Measurements from ENCODE around the gene THSD7A.

The THSD7A gene

DNA sequence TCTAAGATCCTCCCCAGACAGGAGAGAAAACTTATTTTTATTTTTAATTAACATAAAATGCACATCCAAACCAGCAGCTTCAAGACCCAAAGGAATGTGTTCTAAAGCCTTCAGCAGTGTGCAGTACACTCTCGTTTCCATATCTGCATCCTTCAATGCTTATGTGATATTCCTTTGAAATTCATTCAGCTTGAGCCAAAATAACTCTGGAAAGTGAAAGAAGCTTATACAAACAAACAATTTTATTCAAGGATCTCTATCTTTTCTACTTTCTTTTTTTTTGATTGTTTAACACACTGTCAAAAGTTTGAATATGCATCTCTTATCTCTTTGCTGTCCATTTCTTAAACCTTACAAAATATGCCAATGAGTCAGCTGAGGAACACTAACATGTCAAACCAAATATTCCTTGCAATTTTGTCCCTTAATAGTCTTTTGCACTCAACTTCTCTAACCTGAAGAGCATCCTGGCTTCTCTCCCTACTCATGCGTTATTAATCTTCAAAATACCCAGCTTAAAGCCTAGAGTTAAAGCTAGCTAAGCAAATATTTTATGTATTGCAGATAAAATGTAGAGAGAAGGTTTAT, 124.3 kb downstream of the THSD7A start:
- H3K27ac ChIP-seq, result peak overlapping the region; percentile 35
- no peak for TF ChIP-seq ZFX (IDR thresholded peaks at IDR 0.05; ENCODE audit: borderline replicate concordance)

DNA sequence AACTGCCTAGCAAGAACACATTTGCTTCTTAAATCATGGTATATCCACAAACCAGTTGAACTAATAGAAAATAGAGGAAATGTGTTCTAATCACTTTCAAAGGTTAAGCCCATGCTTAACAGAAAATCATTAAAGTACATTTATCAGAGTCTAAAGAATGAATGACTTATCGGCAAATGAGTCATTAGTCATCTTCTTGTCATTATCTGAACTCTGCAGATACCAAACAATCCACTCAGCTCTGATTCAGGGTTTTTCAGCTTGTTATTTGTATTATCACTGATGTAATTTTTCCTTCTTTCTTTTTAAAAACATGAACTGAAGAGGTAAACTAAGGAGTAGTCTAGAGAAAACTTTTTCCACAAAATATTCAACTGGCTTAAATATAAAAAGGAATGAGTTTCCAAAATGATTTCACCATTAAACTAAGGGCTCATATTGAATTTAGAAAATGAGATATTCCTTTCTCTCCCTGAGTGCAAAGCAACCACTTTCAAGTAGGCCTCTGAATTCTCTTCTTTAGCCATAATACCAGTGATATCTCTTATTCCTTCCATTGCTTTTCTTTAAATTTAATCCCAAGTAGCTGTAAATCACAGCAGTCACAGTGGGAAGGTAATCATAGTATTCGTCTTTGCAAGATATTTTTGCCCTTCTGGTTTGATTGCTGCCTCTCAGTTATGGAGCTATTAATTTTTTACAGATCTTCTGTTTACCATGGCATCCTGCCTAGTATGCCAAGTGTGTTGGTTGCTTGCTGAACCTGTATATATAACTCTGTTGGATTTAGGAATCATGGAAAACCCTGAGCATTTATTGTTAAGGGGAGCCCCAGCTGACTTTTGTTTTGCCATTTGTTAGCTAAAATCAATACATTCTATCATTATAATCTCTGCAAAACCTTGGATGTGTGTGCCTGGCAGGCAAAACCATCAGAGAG, 125.1 kb downstream of the THSD7A start:
- peak overlapping the region; percentile 35 for H3K27ac ChIP-seq
- no peak for TF ChIP-seq ZFX (IDR thresholded peaks at IDR 0.05; ENCODE audit: borderline replicate concordance)
- no peak for TF ChIP-seq CTCF (IDR thresholded peaks at IDR 0.05)

- TF ChIP-seq ZFX (IDR thresholded peaks at IDR 0.05; ENCODE audit: borderline replicate concordance) (no peak), CTCF (IDR thresholded peaks at IDR 0.05) (no peak)
Measured at GRCh38 chr7:11703829-11704228, 128.2 kb downstream of the THSD7A start.

DNA sequence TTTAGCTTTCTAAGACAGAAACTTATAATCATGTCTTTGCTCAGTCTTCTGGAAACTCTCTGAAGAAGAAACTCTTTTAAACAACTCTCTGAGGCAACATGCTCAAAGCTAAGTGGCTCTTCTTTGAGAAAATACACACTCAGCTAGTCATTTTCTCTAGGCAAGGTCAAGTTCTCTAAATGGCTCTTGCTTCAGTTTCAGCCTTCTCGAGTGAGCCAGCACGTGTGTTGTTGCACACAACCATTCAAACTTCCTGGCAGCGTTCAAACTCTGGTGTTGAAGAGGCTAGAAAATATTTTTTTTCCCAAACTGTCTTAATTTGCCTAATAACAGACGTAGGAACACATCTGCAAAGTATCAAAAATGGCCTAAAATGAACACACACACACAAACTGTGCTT, 129.1 kb downstream of the THSD7A start:
- TF ChIP-seq ZFX (IDR thresholded peaks at IDR 0.05; ENCODE audit: borderline replicate concordance) (no peak), CTCF (IDR thresholded peaks at IDR 0.05) (no peak)
- no peak overlapping the region for H3K27ac ChIP-seq

More at GRCh38 chr7:11703829-11704228, 128.2 kb downstream of the THSD7A start:
- no peak overlapping the region for H3K27ac ChIP-seq

GRCh38 chr7:11701829-11702560, 130.0 kb downstream of the THSD7A start:
- H3K27ac ChIP-seq, result no peak overlapping the region
- TF ChIP-seq ZFX (IDR thresholded peaks at IDR 0.05; ENCODE audit: borderline replicate concordance) (no peak), CTCF (IDR thresholded peaks at IDR 0.05) (no peak)

GRCh38 chr7:11699666-11700065, 132.3 kb downstream of the THSD7A start:
- TF ChIP-seq CTCF (IDR thresholded peaks at IDR 0.05) (no peak), ZFX (IDR thresholded peaks at IDR 0.05; ENCODE audit: borderline replicate concordance) (no peak)
- no peak overlapping the region for H3K27ac ChIP-seq

DNA sequence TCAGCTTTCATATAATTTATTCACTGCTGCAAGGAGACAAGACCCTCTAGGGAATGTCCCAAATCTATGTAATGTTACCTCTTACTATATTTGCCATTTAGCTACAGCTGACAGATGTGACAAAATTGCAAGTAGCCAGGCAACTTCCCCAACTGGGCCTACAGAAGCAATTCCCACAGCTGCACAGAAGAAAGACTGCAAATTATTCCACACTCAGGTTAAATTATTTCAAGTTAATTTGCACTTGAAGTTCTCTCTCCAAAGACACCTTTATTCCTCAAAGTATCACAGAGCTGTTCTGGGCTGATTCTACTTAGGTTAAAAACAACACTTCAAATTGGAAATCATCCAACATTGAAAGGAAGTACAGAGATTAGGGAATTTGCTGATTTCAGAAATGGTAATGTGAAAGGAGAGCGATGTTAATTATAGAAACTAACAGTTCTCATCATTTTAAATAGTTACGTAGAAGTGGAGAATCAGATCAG, 133.6 kb downstream of the THSD7A start:
- TF ChIP-seq CTCF (IDR thresholded peaks at IDR 0.05) (no peak), ZFX (IDR thresholded peaks at IDR 0.05; ENCODE audit: borderline replicate concordance) (no peak)
- H3K27ac ChIP-seq, result no peak overlapping the region

All from 22Rv1 (cell line).